Activated gamma-delta T cell (primary cell): Measurements from ENCODE around the gene ANGPT4.
"Not testable (repeated sequence)": the region's sequence is repeated elsewhere in the genome, so short reads cannot be mapped to it uniquely, and the experiment has no call there.

ENCODE experiments used
- DNase-seq: peaks from one replicate; lab custom pipeline; 2025; lab: John Stamatoyannopoulos, UW

Gene ANGPT4

DNA sequence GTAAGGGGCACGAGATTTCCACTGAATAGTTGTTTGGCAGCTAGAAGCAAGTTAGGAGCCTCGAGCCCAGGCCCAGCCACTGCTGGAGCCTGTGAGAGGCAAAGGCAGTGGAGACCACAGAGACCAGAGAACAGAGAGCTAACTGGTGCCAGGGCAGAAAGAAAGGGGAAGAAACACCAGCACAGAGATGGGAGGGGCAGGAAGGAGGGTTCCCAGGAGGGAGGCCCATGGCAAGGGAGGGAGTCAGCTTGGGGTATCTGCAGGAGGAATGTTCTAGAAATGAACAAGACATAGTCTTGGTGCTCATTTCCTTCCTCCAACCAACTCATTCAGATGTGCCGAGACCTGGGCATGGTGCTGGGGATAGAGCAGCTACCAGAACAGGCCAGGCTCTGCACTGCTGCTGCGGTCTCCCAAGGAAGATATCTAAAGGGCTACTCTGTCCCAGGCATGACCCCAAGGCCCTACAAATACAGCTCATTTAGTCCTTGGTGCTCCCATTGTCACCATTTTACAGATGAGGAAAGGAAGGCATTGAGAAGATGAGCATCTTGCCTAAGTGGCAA is 10.7 kb downstream of the ANGPT4 start:
- DNase-seq: no peak

DNA sequence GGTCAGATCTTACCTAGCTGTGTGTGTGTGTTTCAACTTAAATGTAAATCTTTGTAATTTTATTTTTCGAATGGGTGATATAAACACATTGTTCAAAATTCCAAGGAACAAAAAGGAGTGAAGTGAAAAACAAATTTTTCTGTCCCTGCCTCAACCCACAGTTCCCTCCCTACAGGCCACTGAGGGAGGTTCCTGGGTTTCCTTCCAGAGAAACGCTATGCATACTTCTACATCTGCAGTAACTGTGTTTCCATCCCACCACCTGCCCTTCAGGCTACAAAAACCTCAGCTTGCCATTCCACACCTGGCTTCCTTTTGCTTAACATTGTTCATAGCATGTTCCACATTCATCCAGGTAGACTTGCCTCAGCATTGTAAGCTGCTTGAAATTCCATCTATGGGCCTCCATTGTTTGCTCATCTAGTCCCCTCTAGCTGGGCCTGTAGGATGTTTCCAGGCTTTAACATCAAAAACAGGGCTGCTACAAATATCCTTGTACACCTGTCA is 12.0 kb downstream of the ANGPT4 start:
- no peak for DNase-seq

DNA sequence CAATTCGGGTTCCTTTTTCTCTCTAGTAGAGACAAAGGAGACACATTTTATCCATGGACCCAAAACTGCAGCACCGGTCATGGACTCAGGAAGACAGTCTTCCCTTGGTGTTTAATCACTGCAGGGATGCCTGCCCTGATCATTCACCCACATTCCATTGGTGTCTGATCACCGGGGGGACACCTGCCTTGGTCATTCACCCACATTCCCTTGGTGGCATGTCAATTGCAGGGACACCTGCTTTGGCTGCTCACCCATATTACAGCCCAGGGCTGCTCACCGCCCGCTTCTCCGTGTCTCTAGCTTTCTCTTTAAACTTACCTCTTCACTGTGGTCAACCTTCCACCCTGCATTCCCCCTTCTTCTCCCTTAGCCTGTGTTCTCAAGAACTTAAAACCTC is 18.7 kb downstream of the ANGPT4 start:
- DNase-seq: not testable (repeated sequence)

DNA sequence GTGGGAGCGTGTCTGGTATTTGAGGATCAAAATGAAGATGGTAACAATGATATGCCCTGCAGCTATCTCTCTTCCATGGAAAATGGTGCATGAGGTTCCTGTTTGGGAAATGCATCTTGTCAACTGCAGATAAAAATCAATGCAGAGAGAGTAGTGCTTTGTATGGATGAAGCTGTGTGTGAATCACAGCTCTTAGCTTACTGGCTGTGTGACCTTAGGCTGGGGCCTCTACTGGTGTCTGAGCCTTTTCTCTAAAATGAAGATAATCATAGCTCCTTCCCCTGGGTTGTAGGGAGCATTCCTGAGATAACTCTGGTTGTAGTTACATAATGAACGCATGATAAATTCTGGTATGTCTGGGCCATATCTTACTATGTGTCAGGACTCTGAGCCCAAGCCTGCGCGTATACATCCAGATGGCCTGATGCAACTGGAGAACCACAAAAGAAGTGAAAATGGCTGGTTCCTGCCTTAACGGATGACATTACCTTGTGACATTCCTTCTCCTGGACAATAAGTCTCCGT is 19.6 kb downstream of the ANGPT4 start:
- no peak for DNase-seq

DNA sequence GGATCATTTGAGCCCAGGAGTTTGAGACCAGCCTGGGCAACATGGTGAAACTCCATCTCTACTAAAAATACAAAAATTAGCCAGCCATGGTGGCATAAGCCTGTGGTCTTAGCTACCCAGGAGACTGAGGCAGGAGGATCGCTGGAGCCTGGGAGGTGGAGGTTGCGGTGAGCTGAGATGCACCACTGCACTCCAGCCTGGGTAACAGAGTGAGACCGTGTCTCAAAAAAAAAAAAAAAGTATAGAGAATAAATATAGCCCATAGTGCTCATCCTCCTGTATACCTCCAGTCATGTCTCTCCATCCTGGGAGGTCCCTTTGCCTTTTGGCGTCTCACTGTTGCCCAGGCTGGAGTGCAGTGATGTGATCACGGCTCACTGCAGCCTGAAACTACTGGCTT is 23.8 kb downstream of the ANGPT4 start:
- DNase-seq: not testable (repeated sequence)

DNA sequence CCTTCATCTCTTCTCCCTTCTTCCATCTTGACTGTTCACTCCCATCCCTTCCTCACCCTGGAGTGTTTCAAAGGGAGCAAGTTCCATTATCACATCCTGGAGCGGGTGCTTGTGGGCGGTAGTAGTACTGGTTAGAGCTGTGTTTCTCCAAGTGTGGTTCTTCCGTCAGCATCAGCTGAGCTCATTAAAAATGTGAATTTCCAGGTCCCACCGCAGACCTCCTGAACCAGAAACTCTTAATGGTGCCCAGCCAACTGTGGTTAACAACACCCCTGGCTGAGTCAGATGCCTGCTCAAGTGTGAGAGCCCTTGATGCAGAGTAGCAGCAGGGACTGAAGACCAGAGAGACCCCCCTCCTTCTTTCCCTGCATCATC is 24.4 kb downstream of the ANGPT4 start:
- DNase-seq: no peak

DNA sequence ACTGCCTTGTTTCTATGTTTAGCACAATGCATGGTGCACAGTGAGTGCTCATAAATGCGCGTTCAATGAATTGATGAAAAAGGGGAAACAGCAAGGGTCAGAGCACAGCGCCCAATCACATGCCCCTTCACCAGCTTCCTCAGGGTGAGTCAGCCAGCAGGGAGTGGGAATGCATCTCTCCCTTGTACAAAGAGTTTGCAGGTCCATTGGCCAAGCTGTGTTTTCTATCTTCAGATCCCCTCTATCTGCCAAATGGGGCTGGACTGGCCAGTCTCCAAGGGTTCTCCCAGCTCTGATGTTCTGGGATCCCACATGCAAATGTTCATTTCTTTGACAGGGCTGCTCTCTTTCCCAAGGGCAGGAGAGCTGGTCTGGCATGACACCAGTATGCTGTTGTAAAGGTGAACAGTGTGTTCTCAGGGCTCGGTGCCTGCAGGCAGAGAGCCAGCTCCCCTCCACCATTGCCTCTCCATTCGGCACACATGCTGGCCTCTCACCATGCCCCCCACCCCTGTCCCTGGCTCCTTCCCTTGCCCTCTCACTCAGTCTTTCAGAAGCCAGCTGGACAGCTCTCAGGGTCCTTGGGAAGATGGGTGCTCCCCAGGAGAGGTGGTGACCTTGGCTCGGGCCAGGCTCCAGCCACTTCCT is 25.0 kb downstream of the ANGPT4 start:
- no peak for DNase-seq

DNA sequence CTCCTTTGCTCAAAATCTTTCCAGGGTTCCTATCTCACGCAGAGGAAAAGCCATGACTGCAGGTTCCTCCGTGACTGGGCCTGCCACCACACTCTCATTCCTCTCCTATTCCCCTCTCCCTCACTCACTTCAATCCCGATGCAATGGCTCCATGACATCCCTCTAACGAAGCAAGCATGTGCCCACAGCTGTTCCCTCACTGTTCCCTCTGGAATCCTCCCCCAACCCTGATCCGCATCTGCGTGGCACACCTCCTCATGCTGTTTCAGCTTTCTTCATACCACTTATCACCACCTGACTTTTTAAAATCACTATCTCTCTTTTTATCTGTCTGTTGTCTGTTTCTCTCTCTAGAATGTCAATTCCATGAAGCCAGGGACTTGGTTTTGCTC is 25.5 kb downstream of the ANGPT4 start:
- no peak for DNase-seq

DNA sequence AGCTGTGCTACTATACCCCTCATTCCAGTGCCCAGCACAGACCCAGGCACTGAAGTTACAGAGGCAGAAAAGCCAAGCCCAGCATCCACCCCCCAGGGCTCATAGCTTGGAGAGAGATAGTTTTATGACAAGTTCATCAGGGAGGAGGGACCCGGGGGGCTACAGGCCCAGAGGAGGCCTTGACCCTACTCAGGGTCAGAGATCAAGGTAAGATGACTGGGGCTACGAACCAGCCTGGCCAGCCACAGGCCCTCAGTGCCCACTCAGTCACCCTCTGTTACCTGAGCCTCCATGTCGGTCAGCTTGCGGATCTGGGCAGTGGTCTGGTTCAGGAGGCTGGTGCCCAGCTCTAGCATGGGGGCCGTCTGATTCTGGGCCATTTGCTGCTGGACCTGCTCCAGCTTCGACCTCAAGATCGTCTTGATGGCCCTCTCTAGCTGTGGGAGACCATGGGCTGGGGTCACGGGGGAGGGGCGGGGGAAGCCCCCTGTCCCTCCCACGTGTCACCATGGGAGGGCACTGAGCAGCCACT is 26.1 kb downstream of the ANGPT4 start:
- no peak for DNase-seq

DNA sequence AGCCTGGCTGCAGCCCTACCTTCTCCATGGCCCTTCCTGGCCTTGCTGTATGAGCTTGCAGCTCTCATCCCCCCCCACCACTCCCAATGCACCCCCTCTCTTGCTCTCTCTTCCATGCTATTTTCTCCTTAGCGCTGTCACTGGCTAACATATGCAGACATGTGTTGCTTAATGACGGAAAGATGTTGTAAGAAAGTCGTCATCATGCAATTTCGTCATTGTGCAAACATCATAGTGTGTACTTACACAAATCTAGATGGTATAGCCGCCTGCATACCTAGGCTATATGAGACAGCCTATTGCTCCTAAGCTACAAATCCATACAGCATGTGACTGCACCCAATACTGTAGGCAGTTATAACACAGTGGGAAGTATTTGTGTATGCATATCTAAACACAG is 27.0 kb downstream of the ANGPT4 start:
- DNase-seq: no peak

DNA sequence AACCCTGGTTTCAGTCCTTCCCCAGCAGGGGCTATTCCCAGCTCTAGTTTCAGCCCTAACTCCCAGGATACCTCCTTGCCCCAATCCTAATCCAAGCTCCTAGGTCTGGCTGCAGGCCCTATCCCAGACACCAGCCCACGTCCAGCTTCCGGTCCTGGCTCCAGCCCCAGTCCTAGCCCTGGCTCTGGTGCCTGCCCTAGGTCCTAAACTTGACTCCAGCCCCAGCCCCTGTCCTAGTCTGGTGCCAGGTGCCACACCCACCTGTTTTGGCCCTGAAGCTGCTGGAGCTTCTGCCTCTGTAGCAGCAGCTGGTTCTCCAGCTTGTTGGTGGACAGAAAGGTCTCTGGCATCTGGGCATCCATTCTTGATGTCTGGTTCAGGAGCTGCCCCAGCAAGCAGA is 28.1 kb downstream of the ANGPT4 start:
- no peak for DNase-seq

DNA sequence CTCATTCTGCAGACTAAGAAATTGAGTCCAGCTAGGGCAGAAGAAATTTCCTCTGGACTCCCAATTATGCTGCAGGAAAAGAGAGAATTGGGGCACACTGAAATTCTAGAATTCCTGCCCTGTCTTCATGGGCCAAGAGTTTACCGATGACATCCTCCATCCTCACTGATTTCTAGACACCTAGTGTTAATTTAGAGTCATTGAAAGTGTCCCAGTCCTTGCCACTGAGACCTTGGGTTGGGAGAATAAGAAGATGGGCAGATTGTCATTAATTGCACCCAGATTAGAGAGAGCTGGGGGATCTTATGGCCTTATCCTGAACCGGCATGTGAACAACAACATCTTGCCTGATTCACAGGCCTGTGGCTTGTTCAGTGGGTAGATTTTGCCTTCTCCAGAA is 29.0 kb downstream of the ANGPT4 start:
- DNase-seq: no peak

DNA sequence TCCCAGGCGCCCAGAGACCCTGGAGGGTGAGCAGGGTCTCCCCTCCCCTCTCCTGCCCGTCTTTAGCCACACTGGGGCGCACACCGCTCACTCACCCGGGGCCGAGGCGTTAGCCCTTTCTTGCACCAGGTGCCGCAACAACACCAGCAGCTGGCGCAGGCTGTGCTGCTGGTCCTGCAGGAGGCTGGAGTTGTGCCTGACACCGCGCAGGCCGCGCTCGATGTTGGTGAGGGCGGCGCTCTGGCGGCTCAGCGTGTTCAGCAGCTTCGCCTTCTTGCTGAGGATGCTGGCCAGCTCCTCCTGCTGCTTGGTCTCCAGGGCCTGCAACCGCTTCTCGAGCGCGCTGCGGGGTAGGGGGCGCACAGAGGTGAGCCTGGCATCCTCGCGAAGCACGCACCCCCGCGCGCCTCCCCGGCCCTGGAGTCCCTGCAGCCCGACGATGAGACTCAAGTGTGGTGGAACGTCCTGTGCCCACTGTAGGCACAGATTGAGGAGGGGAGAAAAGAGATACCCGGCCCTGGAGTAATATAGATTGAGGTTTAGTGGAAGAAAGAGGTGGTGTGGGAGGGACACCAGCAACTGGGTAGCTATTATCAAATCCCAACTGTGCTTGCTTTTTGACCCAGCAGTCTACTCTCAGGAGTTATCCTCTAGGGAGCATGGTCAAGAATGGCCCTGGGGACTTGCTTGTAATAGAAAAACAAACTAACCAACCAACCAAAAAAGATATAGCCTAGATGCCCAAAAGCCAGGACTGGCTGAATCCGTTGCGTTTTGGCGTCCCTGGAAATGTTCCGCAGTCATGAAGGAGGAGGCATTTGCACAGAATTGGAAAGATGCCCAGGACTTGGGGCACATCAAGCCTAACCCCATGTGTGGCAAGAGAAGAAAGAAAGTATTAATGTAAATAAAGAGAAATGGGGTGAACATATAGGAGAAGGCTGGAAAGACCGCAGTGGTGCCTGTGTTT is 30.9 kb downstream of the ANGPT4 start:
- no peak for DNase-seq

DNA sequence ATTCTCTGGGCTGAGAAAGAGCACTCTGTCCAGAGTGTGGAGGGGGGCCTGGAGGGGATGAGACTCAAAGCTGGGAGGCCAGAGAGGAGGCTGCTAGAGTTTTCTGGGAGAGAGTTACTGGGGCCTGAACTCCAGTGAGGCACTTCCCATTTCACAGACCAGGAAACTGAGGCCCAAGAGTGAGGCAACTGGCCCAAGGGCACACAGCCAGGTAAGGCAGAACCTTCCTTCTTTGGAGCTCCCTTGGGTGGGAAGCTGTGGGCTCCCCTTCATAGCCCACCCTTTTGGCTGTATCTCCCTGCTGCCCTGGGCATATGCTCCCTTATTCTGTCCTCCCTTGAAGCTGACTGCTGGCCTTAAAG is 34.4 kb downstream of the ANGPT4 start:
- DNase-seq: no peak

DNA sequence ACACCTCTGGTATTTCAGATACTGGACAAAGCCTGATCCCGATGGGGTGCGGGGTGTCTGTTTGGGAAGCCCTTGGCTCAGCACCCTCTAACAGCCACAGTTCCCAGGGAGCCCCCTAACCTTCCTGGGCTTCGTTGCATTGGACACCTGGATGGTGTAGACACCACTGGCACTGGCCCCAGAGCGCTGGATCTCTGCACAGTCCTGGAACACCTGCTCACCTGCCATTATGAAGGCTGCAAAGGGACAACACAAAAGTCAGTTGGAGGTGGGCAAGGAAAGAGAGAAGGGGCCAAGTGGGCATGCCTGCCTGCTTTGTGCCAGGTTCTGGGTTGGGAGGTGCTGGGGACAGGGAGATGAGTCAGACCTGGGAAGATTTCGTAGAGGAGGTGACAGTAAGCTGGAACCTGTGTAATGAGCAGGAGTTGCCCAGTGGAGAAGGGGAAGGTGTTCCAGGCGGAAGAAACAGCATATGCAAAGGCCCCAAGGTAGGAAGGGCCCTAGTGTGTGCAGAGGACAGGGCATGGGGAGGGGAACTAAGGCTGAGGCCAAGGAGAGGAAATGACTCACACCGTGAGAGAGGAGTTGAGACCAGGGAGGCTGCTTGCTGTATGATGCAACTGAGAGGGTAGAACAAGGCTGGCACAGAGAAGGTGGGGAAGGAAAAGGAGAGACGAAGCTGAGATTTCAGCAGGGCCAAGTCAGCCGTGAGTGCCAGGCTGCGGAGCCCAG is 34.9 kb downstream of the ANGPT4 start:
- DNase-seq: no peak

DNA sequence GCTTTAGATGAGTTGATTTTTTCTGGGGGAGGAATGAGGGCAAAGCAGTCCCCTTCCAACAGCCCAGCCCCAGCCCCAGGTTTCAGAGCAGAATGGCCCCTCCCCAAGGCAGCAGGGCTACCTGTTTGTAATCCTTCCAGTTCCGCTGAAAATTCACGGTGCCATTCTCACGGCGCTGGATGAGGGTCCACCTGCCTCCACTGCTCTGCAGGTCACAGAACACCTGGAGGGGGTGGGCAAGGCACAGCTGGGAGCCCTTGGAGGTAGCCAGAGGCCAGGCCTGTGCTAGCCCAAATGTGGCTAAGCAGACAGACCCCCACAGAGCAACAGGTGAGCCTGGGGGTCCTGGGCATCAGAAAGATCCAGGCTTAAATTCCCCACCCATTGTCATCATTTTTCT is 36.5 kb downstream of the ANGPT4 start:
- DNase-seq: no peak

DNA sequence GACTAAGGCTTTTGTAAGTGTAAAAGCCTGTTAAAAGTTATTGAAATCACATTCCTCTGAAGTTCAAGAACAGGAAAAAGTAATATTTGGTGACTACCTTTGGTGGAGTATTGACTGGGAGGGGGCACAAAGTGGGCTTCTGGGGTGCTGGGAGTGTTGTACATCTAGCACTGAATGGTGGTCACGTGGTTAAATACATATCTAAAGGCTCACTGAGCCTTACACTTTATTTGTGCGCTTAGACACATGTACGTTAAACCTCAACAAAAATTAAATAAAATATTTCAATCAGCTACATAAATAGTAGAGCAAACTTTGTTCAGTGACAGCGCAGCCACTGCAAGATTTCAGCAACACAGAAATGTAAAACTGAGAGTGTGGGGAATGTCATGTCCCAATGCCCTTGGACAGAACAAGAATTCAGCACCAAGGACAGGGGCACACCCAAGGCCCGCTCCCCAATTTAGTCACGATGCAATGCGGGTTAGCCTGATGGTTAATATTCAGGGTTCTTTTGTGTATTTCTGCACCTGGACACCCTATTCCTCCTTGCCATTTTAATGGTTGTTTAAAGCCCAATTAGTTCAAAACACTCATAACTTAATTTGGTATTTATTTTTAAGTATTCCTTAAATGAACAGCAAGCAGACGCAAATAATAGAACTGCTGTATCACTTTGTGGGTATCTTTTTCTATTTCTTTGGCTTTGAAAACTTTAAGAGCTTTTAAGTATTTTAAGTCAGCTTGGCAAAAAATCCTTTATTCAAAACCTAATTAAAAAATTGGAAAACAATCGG is 37.4 kb downstream of the ANGPT4 start:
- no peak for DNase-seq

DNA sequence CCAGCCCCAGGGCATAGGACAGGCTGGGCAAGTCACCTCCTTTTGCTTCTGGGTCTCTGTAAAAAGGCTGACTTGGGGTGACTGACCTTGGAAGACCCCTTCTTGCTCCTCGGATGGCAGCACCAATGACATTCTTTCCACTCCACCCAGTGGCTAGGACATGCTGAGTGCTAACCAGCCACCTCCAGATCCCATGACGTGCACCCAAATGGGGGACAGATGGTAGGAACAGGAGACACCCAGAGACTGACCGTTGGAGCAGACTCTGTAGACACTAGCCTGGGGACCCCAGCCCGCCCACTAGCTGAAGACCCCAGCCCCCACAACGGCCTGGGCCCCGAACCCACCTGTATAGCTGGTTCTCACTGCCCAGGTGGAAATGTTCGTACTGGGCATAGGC is 38.3 kb downstream of the ANGPT4 start:
- DNase-seq: no peak

DNA sequence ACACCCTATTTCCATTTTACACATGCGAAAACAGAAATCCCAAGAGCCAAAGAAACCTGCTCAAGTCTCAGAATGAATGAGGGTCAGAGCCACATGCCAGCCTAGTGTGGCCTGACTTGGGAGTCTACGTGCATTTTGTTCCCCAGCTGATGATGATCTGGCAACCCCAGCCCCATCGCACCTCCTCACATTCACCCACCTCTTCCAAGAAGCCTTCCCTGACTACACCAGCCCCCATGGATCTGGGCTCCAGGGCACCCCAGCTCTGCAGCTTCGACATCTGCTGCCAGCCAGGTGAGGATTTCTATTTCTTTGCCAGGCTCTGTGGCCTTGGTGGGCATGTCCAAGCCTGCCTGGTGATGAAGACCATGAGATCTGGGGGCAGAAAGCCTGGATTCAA is 41.0 kb downstream of the ANGPT4 start:
- no peak for DNase-seq

DNA sequence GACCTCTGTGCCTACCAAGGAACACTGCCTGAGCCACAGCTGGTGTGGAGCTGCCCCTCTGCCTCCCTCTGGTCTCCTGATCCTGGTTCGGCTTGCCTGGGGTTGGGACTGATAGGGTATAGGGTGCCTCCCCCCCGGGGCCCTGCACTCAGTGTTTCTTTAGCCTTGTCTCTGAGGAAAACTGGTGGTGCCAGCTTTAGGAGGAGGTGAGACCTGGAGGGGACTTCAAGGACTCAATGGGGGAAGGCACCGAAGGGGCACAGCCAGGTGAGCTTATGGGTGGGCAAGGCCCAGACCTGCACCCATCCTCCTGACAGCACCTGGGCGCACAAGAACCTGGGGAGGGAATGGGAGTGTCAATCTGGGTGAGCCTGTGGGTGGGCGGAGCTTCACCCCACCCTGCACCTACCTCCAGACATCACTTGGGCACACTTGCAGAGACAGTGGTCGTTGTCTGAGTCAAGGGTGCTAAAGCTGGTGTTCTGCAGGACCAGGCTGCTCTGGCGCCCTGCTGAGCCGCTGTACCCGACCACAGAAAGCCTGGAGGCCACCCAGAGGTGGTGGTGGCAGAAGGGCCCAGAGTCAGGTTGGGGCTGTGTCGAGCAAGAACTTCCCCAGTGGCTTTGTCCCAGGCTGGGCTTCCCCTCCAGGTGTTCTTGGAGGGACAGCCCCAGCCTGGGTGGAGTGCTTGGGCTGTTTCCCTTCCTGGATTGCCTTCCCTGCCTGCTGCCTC is 42.1 kb downstream of the ANGPT4 start:
- no peak for DNase-seq
